NCI-H2081 treated with DMSO at 0.1 percent for 48 hours (cell line): ENCODE results near the gene CNDP1.
"Not testable (repeated sequence)": the region's sequence is repeated elsewhere in the genome, so short reads cannot be mapped to it uniquely, and the experiment has no call there.

Experiments
- DNase-seq: peaks from one replicate; lab custom pipeline; 2025; lab: John Stamatoyannopoulos, UW

CNDP1 gene

GRCh38 chr18:74546007-74546406 is 11.7 kb downstream of the CNDP1 start:
- no peak for DNase-seq

DNA sequence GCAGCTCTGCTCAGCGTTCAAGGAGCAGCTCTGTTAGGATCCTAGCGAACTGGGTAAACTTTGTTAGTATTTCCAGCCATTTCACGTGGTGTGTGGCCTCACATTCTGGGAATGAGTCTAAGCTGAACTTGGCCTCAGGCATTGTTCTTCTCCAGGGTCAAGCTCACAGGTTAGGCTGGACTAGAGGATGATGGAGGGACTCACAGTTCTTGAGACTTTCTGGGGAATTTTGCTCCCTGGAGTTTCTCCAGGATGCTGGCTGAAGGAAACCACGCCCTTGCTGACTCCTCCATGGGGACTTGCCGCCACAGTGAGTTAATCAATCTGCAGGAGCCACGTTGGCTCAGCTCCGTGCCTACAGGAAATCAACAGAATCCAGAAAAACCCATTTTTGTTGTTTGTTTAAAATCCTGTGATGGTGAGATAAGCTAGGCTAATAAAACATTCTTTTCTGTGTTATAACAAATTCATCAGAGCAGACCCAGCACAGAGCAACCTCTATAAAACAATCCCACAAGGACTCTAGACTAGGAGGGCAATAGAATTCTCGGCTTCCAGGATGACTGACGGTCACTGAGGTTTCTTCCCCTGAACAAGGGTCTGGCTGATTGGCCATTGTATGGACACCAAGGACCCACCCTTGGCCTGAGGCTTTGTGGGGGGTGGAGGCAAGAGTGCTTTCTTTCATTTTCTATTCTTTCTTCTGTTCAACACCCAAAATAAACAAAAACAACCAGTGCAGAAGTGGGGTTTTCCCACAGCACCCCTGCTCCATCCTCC is 12.6 kb downstream of the CNDP1 start:
- DNase-seq, result no peak

DNA sequence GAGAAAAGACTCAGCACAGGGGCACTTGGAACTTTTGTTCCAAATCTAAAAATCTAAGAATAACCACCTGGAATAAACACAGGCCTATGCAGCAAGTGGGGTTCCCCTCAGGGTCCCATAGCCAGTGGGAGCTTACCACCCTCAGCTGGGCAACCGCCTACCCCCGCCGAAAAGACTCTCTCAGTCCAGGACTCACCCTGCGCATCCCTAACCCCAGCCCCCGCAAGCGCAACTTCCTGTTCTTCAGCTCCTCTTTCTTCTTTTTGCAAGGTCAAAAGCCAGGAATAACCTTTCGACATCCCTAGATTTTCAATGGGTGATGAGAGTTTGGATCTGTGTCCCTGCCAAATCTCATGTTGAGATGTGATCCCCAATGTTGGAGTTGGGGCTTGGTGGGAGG is 13.6 kb downstream of the CNDP1 start:
- DNase-seq, result no peak

DNA sequence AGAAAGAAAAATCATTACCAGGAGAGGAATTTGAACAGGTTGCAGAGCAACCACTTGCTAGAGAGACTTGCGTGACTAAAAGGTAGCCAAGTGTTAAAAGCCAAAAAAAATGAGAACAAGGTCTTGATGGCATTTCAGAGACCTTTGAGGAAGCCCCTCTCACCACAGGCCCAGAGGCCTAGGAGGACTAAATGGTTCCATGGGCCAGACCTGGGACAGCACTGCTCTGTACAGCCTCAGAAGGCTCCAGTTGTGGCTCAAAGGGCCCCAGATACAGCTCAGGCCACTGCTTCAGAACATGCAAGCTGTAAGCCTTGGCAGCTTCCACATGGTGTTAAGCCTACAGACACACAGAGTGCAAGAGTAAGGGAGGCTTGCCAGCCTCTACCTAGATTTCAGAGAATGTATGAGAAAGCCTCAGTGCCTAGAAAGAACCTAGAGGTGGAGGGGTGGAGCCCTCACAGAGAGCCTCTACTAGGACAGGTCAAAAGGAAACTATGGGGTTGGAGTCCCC is 15.3 kb downstream of the CNDP1 start:
- no peak for DNase-seq

GRCh38 chr18:74550886-74551285 is 16.6 kb downstream of the CNDP1 start:
- DNase-seq, result no peak

DNA sequence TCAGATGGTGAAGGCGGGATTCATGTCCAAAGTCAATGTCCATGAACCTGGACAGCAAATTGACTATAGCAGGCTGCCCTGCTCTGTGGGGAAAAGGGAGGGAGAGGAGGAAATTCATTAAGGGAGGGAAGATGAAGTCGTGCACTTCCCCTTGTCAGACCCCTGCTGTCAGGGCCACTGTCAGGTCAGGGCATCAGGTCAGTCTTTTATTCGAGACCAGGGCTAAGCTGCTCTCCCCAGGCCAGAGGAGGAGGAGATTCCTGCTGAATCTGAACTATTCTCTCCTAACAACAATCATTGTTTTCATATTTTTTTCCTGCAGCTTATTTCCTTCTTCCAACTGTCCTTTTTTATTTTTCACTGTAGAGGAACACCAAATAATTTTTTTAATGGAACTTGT is 17.2 kb downstream of the CNDP1 start:
- no peak for DNase-seq

GRCh38 chr18:74551936-74552555 is 17.7 kb downstream of the CNDP1 start:
- DNase-seq, result peak; percentile 63

DNA sequence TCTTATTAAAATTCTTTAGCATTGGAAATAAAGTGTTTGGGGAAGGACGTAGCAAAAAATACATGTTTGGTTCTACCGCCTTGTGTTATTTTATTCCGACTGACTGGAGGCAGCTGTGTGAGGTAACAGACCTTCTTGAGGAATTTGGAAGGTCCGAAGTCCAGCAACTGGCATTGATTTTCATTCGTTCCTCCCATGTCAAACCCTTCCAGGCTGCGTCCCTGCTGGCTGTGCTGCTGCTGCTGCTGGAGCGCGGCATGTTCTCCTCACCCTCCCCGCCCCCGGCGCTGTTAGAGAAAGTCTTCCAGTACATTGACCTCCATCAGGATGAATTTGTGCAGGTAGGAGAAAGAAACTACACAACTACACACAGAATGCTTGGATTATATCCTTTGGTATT is 21.8 kb downstream of the CNDP1 start:
- DNase-seq, result no peak

GRCh38 chr18:74558096-74558495 is 23.8 kb downstream of the CNDP1 start:
- DNase-seq, result no peak

DNA sequence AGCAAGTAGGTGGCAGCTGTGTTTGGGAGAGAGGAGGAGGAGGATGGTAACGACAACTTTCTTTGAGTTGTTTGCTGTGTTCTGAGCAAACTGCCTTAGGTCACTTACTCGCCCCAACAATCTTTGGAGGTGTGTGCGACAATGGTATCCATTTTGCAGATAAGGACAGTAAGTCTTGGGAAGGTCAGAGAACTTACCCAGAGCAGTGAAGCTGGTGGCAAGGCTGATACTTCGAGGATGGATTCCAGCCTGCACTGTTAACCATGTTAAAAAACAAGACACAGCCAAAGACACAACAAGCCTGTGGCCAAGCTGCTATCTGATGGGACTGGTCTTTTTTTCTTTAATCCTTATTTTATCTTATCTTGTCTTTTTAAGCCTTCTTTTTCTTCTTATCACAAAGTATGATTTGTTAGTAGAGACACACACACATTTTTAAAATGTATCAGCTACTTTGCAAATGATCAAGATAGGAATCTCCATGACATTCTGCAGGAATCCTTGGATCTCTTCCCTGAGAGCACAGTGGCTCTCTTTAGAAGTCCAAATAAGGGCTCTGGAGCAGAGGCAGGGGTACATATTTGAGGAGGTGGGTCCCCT is 27.9 kb downstream of the CNDP1 start:
- no peak for DNase-seq

GRCh38 chr18:74562775-74563174 is 28.5 kb downstream of the CNDP1 start:
- DNase-seq, result no peak

DNA sequence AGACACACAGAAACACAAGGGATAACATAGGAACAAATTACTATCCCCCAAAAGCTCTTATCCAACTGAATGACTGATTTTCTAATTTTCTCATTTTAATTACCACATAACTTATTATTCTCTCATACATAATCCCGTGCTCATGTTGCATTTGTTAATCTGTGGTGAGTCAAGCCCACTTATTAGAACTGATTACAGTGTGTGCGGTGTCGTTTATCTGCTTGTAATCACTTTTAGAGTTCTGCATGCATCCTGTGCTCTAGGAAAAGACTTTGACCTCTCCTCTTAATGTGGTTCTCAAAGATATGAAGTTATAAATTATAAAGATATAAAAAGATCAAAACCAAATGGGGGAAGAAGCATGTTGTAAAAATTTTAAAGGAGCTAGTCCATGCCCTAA is 29.7 kb downstream of the CNDP1 start:
- no peak for DNase-seq

- DNase-seq, result not testable (repeated sequence)
These were observed 30.9 kb downstream of the CNDP1 start for GRCh38 chr18:74565164-74565563.

- DNase-seq, result not testable (repeated sequence)
These were observed 31.7 kb downstream of the CNDP1 start for GRCh38 chr18:74565993-74566392.

GRCh38 chr18:74567822-74568221 is 33.5 kb downstream of the CNDP1 start:
- DNase-seq, result no peak

DNA sequence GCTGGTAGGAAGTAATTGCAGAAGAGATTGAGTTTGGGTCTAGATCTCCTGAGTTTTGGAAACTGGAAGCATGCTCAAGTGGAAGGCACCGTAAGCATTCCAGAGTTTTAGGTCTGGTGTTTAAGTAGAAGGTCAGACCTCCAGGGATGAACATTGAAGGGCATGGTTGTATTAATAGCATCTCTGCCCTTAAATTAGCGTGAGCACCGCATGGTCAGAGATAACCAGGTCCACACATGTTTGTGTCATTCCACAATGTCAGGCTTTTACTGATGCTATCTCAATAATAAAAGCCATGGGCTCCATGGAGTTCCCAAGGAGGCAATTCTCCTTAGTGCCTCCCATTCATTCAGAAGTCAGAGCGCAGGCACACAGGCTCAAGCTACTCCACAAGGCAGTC is 35.1 kb downstream of the CNDP1 start:
- no peak for DNase-seq

- DNase-seq, result no peak
These were observed 36.0 kb downstream of the CNDP1 start for GRCh38 chr18:74570266-74570665.

- no peak for DNase-seq
These were observed 37.8 kb downstream of the CNDP1 start for GRCh38 chr18:74571895-74572680.

GRCh38 chr18:74573053-74573452 is 38.8 kb downstream of the CNDP1 start:
- DNase-seq, result no peak

DNA sequence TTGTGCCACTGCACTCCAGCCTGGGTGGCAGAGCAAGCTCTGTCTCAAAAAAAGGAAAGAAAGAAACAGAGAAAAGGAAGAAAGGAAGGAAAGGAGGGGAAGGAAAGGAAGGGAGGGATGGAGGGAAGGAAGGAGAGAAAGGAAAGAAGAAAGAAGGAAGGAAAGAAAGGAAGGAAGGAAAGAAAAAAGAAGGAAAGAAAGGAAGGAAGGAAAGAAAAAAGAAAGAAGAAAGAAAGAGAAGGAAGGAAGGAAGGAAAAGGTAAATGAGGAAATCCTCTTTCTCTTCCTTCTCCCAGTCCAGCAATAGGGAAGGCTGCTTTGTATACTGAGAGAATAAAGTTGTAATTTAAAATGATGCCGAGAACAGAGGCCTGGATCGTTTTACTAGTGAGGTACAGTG is 40.6 kb downstream of the CNDP1 start:
- no peak for DNase-seq

- DNase-seq, result no peak
These were observed 42.7 kb downstream of the CNDP1 start for GRCh38 chr18:74577019-74577418.

GRCh38 chr18:74579496-74580065 is 45.3 kb downstream of the CNDP1 start:
- DNase-seq, result no peak
